Peyer's patch (tissue), 4 donors: Measurements from ENCODE around the gene IPCEF1.

Experiments
- POLR2A ChIP-seq, 2 donors: fragments of 450-650 bp; IDR thresholded peaks; one replicate each; pipeline ENCODE4 v1.5.1; 2017; ENCODE audit warnings: antibody characterized with exemption in 2 of 2, mild to moderate bottlenecking in 2 of 2, moderate library complexity in 2 of 2
- TF ChIP-seq, protein P1 (sequence below), 6 experiments: fragments of 450-650 bp in 4 of 6; fragments of 200-600 bp in 2 of 6; sonication (generic) in 1 of 6; IDR thresholded peaks; one replicate each; pipeline ENCODE4 v1.5.1; 2017 to 2019; ENCODE audit warnings: antibody characterized with exemption in 6 of 6, mild to moderate bottlenecking in 3 of 6, moderate library complexity in 1 of 6

DNA sequence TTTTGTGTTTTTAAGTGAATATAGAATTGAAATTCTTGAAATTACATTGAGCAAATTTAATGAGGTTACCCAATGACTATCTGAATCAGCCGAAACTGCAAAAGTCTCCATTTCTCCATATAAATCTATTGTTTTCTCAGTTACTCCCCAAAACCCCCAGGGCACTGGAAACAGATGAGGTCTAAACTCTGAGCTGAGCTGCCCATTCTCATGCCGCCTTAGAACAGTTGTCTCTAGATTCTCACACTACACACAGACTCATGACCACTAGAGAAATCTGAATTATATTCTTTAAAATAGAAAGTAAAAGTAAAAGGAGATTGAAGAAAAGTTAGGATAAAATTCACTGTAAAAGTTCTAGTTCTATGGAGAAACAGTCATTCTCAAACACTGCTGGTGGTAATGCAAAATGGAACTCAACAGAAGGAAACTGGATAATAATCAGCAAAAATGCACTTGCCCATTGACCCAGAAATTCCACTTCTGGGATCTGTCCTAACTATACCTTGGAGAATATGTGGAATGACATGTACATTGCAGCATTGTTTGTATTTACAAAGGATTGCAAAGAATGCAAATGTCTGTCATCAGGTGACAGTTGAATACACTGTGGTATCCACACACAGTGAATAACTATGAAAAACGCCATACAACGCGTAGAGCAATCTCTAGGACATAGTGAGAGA, 125.5 kb downstream of the IPCEF1 start:
- TF ChIP-seq POLR2A (IDR thresholded peaks at IDR 0.05) = no peak
- TF ChIP-seq, protein P1, sequence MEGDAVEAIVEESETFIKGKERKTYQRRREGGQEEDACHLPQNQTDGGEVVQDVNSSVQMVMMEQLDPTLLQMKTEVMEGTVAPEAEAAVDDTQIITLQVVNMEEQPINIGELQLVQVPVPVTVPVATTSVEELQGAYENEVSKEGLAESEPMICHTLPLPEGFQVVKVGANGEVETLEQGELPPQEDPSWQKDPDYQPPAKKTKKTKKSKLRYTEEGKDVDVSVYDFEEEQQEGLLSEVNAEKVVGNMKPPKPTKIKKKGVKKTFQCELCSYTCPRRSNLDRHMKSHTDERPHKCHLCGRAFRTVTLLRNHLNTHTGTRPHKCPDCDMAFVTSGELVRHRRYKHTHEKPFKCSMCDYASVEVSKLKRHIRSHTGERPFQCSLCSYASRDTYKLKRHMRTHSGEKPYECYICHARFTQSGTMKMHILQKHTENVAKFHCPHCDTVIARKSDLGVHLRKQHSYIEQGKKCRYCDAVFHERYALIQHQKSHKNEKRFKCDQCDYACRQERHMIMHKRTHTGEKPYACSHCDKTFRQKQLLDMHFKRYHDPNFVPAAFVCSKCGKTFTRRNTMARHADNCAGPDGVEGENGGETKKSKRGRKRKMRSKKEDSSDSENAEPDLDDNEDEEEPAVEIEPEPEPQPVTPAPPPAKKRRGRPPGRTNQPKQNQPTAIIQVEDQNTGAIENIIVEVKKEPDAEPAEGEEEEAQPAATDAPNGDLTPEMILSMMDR (IDR thresholded peaks at IDR 0.05) = no peak
